Spleen (tissue), 11 donors: ENCODE measurements around the gene MYL4. TPM values are rescaled to one million over a fixed set of nuclear protein-coding genes. Genes with fewer than 3 reads are reported as not detected.

Experiments used
- DNase-seq: peaks from one replicate; pipeline ENCODE4 v3.0.0-alpha.2; 2020
- H3K27ac ChIP-seq, 8 donors: fragments of 200-600 bp; sonication (generic) in 7 of 8; 1 replicate in 4 of 8; 2 replicates in 4 of 8; pipeline versions ENCODE4 v1.5.0 to v1.8.0; 2016 to 2021; ENCODE audit warnings: inconsistent platforms in 4 of 8, mild to moderate bottlenecking in 4 of 8, moderate library complexity in 1 of 8
- H3K27me3 ChIP-seq, 7 donors: fragments of 200-600 bp; sonication (generic) in 6 of 7; replicated peaks in 1 of 7; 1 replicate in 4 of 7; 2 replicates in 3 of 7; pipeline versions ENCODE4 v1.5.0 to v1.8.0; 2016 to 2021; ENCODE audit warnings: inconsistent platforms in 3 of 7, mild to moderate bottlenecking in 1 of 7
- H3K36me3 ChIP-seq, 6 donors: fragments of 200-600 bp; sonication (generic) in 5 of 6; 1 replicate in 4 of 6; 2 replicates in 2 of 6; pipeline versions ENCODE4 v1.5.0 to v1.8.0; 2016 to 2021; ENCODE audit warnings: inconsistent platforms in 2 of 6
- H3K4me1 ChIP-seq, 6 donors: fragments of 200-600 bp; sonication (generic) in 5 of 6; 1 replicate in 3 of 6; 2 replicates in 3 of 6; pipeline versions ENCODE4 v1.5.0 to v1.8.0; 2016 to 2021; ENCODE audit warnings: inconsistent platforms in 3 of 6
- H3K4me3 ChIP-seq, 8 donors: fragments of 200-600 bp; sonication (generic) in 7 of 8; 1 replicate in 4 of 8; 2 replicates in 4 of 8; pipeline versions ENCODE4 v1.5.0 to v1.8.0; 2016 to 2021; ENCODE audit warnings: inconsistent platforms in 4 of 8, mild to moderate bottlenecking in 4 of 8, moderate library complexity in 2 of 8
- H3K9me3 ChIP-seq, 8 donors: fragments of 200-600 bp; sonication (generic) in 7 of 8; 1 replicate in 4 of 8; 2 replicates in 4 of 8; pipeline versions ENCODE4 v1.5.0 to v1.8.0; 2016 to 2021; ENCODE audit warnings: inconsistent platforms in 4 of 8
- POLR2A ChIP-seq, 3 donors: fragments of 450-650 bp; IDR thresholded peaks; one replicate each; pipeline ENCODE4 v1.5.1; 2017; ENCODE audit warnings: antibody characterized with exemption in 3 of 3, mild to moderate bottlenecking in 1 of 3
- POLR2AphosphoS5 ChIP-seq, 3 donors: sonication (generic); formaldehyde crosslinking; IDR thresholded peaks; one replicate each; pipeline ENCODE4 v1.5.1; 2017; ENCODE audit warnings: antibody characterized with exemption in 3 of 3
- WGBS, 5 donors: extraction: QIAGEN DNeasy Blood & Tissue Kit in 3 of 5; methylation state at CpG; one replicate each; pipeline versions ENCODE4 v1.1.5 to v1.1.7; 2013 to 2018; 5-methylcytosine and 5-hydroxymethylcytosine counted together
- intact Hi-C: fragments of 100-400 bp; cut with DNase I; formaldehyde crosslinking; loops from one replicate; pipeline ENCODE4 v1.15.0; 2023; ENCODE audit warnings: low total_unique reads
- polyA plus RNA-seq, 3 donors: library from polyadenylated mRNA; stranded (reverse); fragments of 200-250 nt; gene quantifications; one replicate each; pipeline ENCODE4 v1.2.1, GENCODE V29; 2013
- small RNA-seq, 4 donors: library from RNA; depleted of rRNA; stranded (forward); fragments of <200 nt; gene quantifications; one replicate each; pipeline ENCODE3, GENCODE V24; 2016
- total RNA-seq, 7 donors: library from RNA; depleted of rRNA in 3 of 7; stranded (reverse); fragments of >200 nt in 3 of 7; fragmentation: NEBNext Ultra II Directional in 4 of 7; extraction: Animal tissue kit (Norgen Biotek cat#: 25700) in 4 of 7; gene quantifications; one replicate each; pipeline versions ENCODE4 v1.1.0 to v1.2.1, GENCODE V29; 2016 to 2021
- TF ChIP-seq, protein P1 (sequence below), 11 experiments: fragments of 200-600 bp in 7 of 11; fragments of 450-650 bp in 4 of 11; sonication (generic) in 4 of 11; IDR thresholded peaks in 8 of 11; conservative IDR thresholded peaks in 3 of 11; 1 replicate in 7 of 11; 2 replicates in 4 of 11; pipeline versions ENCODE4 v1.4.0 to v1.8.0; 2016 to 2021; ENCODE audit warnings: antibody characterized with exemption in 11 of 11, inconsistent platforms in 4 of 11, mild to moderate bottlenecking in 1 of 11
- donor health status: healthy with polysubstance abuse.
- donor health status: DM: no; HTN: no; CAD: no; lungs with moderate emphysema.
- donor health status: DM: no; HTN: no; CAD: no.
- donor health status: Bipolar disorder and iron deficiency.
- donor health status: healthy.
- donor health status: DM: no; HTN: no; CAD: no.
- donor health status: DM: yes; HTN: yes; CAD: no.

MYL4 gene
- total and polyA plus RNA-seq, 10 donors: 0.39 to 8.3 (median 2.6) TPM

DNA sequence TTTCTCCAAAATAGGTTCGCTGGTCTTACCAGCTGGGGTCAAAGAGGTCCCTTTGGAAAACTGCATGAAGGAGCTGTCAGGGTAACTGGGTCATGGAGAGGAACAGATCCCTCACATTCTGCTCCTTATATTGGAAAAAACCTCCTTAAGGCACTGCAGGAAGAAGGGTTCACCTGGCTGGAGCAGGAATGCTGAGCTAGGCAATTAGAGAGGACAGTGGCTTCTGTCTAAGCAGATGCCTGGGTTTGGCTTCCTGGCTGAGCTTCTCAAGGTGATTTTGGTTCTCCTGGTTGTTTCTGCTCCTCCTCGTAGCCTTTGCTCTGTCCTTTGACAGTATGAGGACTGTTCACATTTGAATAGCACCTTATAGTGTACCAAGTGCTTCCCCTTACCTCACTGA is 64.1 kb downstream of the MYL4 start:
- intact Hi-C loops: no loop called here
- no peaks in the 10 kb centered on the region for H3K36me3 ChIP-seq
- H3K4me1 ChIP-seq: peaks cover 8 to 40% (median 29%) of the 10 kb centered on the region in 6 donors
- peaks cover 0 to 6% (median 0%) of the 10 kb centered on the region in 8 donors for H3K9me3 ChIP-seq
- DNase-seq: no peak
- no peak overlapping the region for H3K27ac ChIP-seq
- TF ChIP-seq POLR2AphosphoS5 (IDR thresholded peaks at IDR 0.05) (no peak), POLR2A (IDR thresholded peaks at IDR 0.05) (no peak)
- TF ChIP-seq, protein P1, sequence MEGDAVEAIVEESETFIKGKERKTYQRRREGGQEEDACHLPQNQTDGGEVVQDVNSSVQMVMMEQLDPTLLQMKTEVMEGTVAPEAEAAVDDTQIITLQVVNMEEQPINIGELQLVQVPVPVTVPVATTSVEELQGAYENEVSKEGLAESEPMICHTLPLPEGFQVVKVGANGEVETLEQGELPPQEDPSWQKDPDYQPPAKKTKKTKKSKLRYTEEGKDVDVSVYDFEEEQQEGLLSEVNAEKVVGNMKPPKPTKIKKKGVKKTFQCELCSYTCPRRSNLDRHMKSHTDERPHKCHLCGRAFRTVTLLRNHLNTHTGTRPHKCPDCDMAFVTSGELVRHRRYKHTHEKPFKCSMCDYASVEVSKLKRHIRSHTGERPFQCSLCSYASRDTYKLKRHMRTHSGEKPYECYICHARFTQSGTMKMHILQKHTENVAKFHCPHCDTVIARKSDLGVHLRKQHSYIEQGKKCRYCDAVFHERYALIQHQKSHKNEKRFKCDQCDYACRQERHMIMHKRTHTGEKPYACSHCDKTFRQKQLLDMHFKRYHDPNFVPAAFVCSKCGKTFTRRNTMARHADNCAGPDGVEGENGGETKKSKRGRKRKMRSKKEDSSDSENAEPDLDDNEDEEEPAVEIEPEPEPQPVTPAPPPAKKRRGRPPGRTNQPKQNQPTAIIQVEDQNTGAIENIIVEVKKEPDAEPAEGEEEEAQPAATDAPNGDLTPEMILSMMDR (IDR thresholded peaks at IDR 0.05 in 8 of 11, conservative IDR thresholded peaks at IDR 0.05 in 3 of 11): no peak
- no peaks in the 10 kb centered on the region for H3K27me3 ChIP-seq
- 79 to 91% (median 88%) methylated on average over 2 of the region's 2 CpGs for WGBS, 5 donors
- no peak overlapping the region for H3K4me3 ChIP-seq

Small RNA genes lying within 50 kb of the gene (small RNA-seq; reads per million reads assigned to genes)
- gene RNU7-186P: 0 reads per million in 4 donors

Other genes with a start within 250 kb of the MYL4 start
- not detected for gene RPRML, start 230.1 kb upstream of the MYL4 start, total RNA-seq
- not detected for gene RPRML, start 230.1 kb upstream of the MYL4 start, polyA plus RNA-seq
- gene CDC27, start 20.1 kb upstream of the MYL4 start, total RNA-seq: 10 to 100 TPM; 57.6 to 94.5 (median 82.2) TPM
- gene CDC27, start 20.1 kb upstream of the MYL4 start, polyA plus RNA-seq: 10 to 100 TPM; 14.0 to 21.3 (median 15.0) TPM
- gene ITGB3, start 44.5 kb downstream of the MYL4 start, total RNA-seq: 10 to 100 TPM; 19.1 to 56.0 (median 32.6) TPM
- 1 to 10 TPM in 1 of 3 donors, under 1 TPM in 2; 0.30 to 1.1 (median 0.73) TPM for gene ITGB3, start 44.5 kb downstream of the MYL4 start, polyA plus RNA-seq
- 10 to 100 TPM in 6 of 7 donors, 1 to 10 TPM in 1; 8.7 to 18.6 (median 13.9) TPM for gene EFCAB13, start 114.6 kb downstream of the MYL4 start, total RNA-seq
- gene EFCAB13, start 114.6 kb downstream of the MYL4 start, polyA plus RNA-seq: 1 to 10 TPM; 1.4 to 3.3 (median 1.8) TPM